H1 (cell line): ENCODE measurements around the gene CCDC148. TPM values are rescaled to one million over a fixed set of nuclear protein-coding genes. Genes with fewer than 3 reads are reported as not detected.

Source experiments
- CTCF ChIA-PET: fragments of 300-600 bp; sonication (Branson Sonifier 250); formaldehyde crosslinking; loops from one replicate; lab custom pipeline; 2021; ENCODE audit not compliant: partially characterized antibody; lab: Charles Lee
- POLR2A ChIA-PET: fragments of 300-600 bp; sonication (Branson Sonifier 250); formaldehyde crosslinking; loops from one replicate; lab custom pipeline; 2021; ENCODE audit warnings: inconsistent platforms; ENCODE audit not compliant: partially characterized antibody; lab: Charles Lee
- DNase-seq, 2 experiments: peaks; one replicate each; pipeline versions ENCODE4 v3.0.0 to v3.0.0-alpha.2; 2010 to 2022; ENCODE audit warnings: low spot score in 2 of 2, low read depth in 1 of 2, mixed read lengths in 1 of 2
- FAIRE-seq: peaks from 2 replicates; lab custom pipeline; 2011; peaks lifted over from hg19 to GRCh38; lab: Jason Lieb, UNC
- H2AFZ ChIP-seq: 2 replicates; pipeline ENCODE4 v1.8.1; 2012; ENCODE audit warnings: low read length, inconsistent platforms
- H2AK5ac ChIP-seq: 2 replicates; pipeline ENCODE4 v1.6.1; 2013; ENCODE audit warnings: low read depth, low read length
- H2BK120ac ChIP-seq: replicated peaks from 2 replicates; pipeline ENCODE3; 2013; ENCODE audit warnings: low read depth, low read length, inconsistent platforms
- H2BK12ac ChIP-seq: 2 replicates; pipeline ENCODE4 v1.6.1; 2013; ENCODE audit warnings: low read depth, low read length
- H2BK15ac ChIP-seq: 2 replicates; pipeline ENCODE4 v1.6.1; 2013; ENCODE audit warnings: low read length
- H2BK20ac ChIP-seq: 2 replicates; pipeline ENCODE4 v1.6.1; 2013; ENCODE audit warnings: low read length
- H2BK5ac ChIP-seq: 2 replicates; pipeline ENCODE4 v1.6.1; 2013; ENCODE audit warnings: low read depth, low read length
- H3K14ac ChIP-seq: 2 replicates; pipeline ENCODE4 v1.6.1; 2013; ENCODE audit warnings: inconsistent platforms; ENCODE audit not compliant: insufficient read length
- H3K18ac ChIP-seq: 2 replicates; pipeline ENCODE4 v1.6.1; 2013; ENCODE audit warnings: low read length; ENCODE audit errors: extremely low read depth
- H3K23ac ChIP-seq: 2 replicates; pipeline ENCODE4 v1.6.1; 2013; ENCODE audit warnings: inconsistent platforms; ENCODE audit not compliant: insufficient read length
- H3K23me2 ChIP-seq: 2 replicates; pipeline ENCODE4 v1.6.1; 2013; ENCODE audit warnings: low read depth, low read length
- H3K27ac ChIP-seq: 2 replicates; pipeline ENCODE4 v1.6.1; 2011; ENCODE audit warnings: low read depth, low read length, inconsistent platforms
- H3K27me3 ChIP-seq, 4 experiments: replicated peaks in 1 of 4; 1 replicate in 1 of 4; 2 replicates in 3 of 4; pipeline versions ENCODE4 v1.6.1 to v1.8.1; 2011 to 2013; ENCODE audit warnings: low read length in 3 of 4, mild to moderate bottlenecking in 3 of 4, inconsistent platforms in 2 of 4, mixed read lengths in 2 of 4, moderate library complexity in 1 of 4; ENCODE audit not compliant: control insufficient read depth in 3 of 4, insufficient read depth in 3 of 4; ENCODE audit errors: extremely low read depth in 1 of 4
- H3K36me3 ChIP-seq, 4 experiments: 2 replicates each; pipeline versions ENCODE4 v1.6.1 to v1.8.1; 2011 to 2013; ENCODE audit warnings: mild to moderate bottlenecking in 4 of 4, low read length in 3 of 4, moderate library complexity in 2 of 4, control low read depth in 1 of 4, inconsistent platforms in 1 of 4; ENCODE audit not compliant: insufficient read depth in 4 of 4, control insufficient read depth in 2 of 4
- H3K4ac ChIP-seq: replicated peaks from 2 replicates; pipeline ENCODE3; 2013; ENCODE audit warnings: low read length, low read depth, mixed read lengths, inconsistent platforms; ENCODE audit not compliant: insufficient read length
- H3K4me1 ChIP-seq, 4 experiments: replicated peaks in 1 of 4; 1 replicate in 1 of 4; 2 replicates in 3 of 4; pipeline versions ENCODE4 v1.6.1 to v1.8.1; 2011 to 2013; ENCODE audit warnings: low read length in 3 of 4, inconsistent platforms in 2 of 4, mixed read lengths in 1 of 4; ENCODE audit not compliant: insufficient read depth in 4 of 4, control insufficient read depth in 3 of 4
- H3K4me2 ChIP-seq, 2 experiments: 2 replicates each; pipeline versions ENCODE4 v1.6.1 to v1.8.1; 2011 to 2013; ENCODE audit warnings: low read depth in 2 of 2, low read length in 2 of 2, control low read depth in 1 of 2, inconsistent platforms in 1 of 2, mild to moderate bottlenecking in 1 of 2; ENCODE audit not compliant: insufficient read depth in 1 of 2
- H3K4me3 ChIP-seq, 4 experiments: fragments of 200-600, 300-600 bp in 1 of 4; sonication (generic), shearing (Covaris generic), sonication (Bioruptor Twin) in 1 of 4; 2 replicates each; pipeline versions ENCODE4 v1.5.1 to v1.8.1; 2011 to 2016; ENCODE audit warnings: low read length in 4 of 4, low read depth in 3 of 4, control low read depth in 2 of 4, inconsistent platforms in 2 of 4, mild to moderate bottlenecking in 2 of 4, mixed read lengths in 1 of 4, moderate library complexity in 1 of 4; ENCODE audit not compliant: insufficient read depth in 2 of 4; ENCODE audit errors: extremely low read depth in 1 of 4
- H3K56ac ChIP-seq: replicated peaks from 2 replicates; pipeline ENCODE3; 2013; ENCODE audit warnings: low read depth, mild to moderate bottlenecking, mixed read lengths, low read length, inconsistent platforms; ENCODE audit not compliant: insufficient read length
- H3K79me1 ChIP-seq: 2 replicates; pipeline ENCODE4 v1.6.1; 2013; ENCODE audit warnings: low read depth, low read length, control low read depth
- H3K79me2 ChIP-seq, 2 experiments: 2 replicates each; pipeline versions ENCODE4 v1.6.1 to v1.8.1; 2012 to 2013; ENCODE audit warnings: low read length in 2 of 2, mild to moderate bottlenecking in 2 of 2, inconsistent platforms in 1 of 2; ENCODE audit not compliant: insufficient read depth in 2 of 2, control insufficient read depth in 1 of 2
- H3K9ac ChIP-seq, 4 experiments: replicated peaks in 1 of 4; 1 replicate in 1 of 4; 2 replicates in 3 of 4; pipeline versions ENCODE4 v1.6.1 to v1.8.1; 2011 to 2013; ENCODE audit warnings: low read depth in 3 of 4, low read length in 3 of 4, control low read depth in 2 of 4, mild to moderate bottlenecking in 2 of 4, moderate library complexity in 2 of 4, inconsistent platforms in 1 of 4; ENCODE audit errors: extremely low read depth in 1 of 4
- H3K9me3 ChIP-seq, 2 experiments: 2 replicates each; pipeline versions ENCODE4 v1.6.1 to v1.8.1; 2012 to 2013; ENCODE audit warnings: mild to moderate bottlenecking in 2 of 2, moderate library complexity in 2 of 2, control low read depth in 1 of 2, inconsistent platforms in 1 of 2, low read depth in 1 of 2, low read length in 1 of 2, mixed read lengths in 1 of 2; ENCODE audit not compliant: insufficient read depth in 2 of 2
- H4K20me1 ChIP-seq, 2 experiments: replicated peaks in 1 of 2; 2 replicates each; pipeline versions ENCODE3 to v1.8.1; 2011 to 2013; ENCODE audit warnings: inconsistent platforms in 2 of 2, low read length in 2 of 2, mild to moderate bottlenecking in 1 of 2; ENCODE audit not compliant: insufficient read depth in 2 of 2, control insufficient read depth in 1 of 2
- H4K5ac ChIP-seq: 2 replicates; pipeline ENCODE4 v1.6.1; 2013; ENCODE audit warnings: low read length, low read depth, mixed read lengths, inconsistent platforms; ENCODE audit not compliant: insufficient read length
- H4K8ac ChIP-seq: 2 replicates; pipeline ENCODE4 v1.8.0; 2013; ENCODE audit warnings: mild to moderate bottlenecking, moderate library complexity, low read length, inconsistent platforms; ENCODE audit not compliant: insufficient read depth; ENCODE audit errors: extremely low read depth
- H4K91ac ChIP-seq: replicated peaks from 2 replicates; pipeline ENCODE3; 2013; ENCODE audit warnings: low read length, mixed read lengths, inconsistent platforms; ENCODE audit not compliant: insufficient read length
- ASH2L ChIP-seq: fragments of 200-600, 300-600 bp; sonication (generic); IDR thresholded peaks from one replicate; pipeline ENCODE4 v1.7.1; 2017; ENCODE audit warnings: low read length
- BACH1 ChIP-seq: IDR thresholded peaks from 2 replicates; pipeline ENCODE4 v1.6.1; 2012; ENCODE audit warnings: low read length, improper control_type of control experiment
- BRCA1 ChIP-seq: IDR thresholded peaks from 2 replicates; pipeline ENCODE4 v1.6.1; 2012; ENCODE audit warnings: low read depth, low read length, improper control_type of control experiment
- CBX5 ChIP-seq: fragments of 300-800, 300-1000 bp; sonication (generic); IDR thresholded peaks from 2 replicates; pipeline ENCODE4 v1.7.1; 2016; ENCODE audit warnings: antibody characterized with exemption, low read length, low read depth
- GABPA ChIP-seq: IDR thresholded peaks from 2 replicates; pipeline ENCODE4 v1.6.1; 2011; ENCODE audit warnings: mild to moderate bottlenecking, low read length, moderate library complexity, borderline replicate concordance; ENCODE audit not compliant: insufficient read depth
- KDM5A ChIP-seq: fragments of 200-600 bp; IDR thresholded peaks from 2 replicates; pipeline ENCODE4 v1.7.1; 2012; ENCODE audit warnings: mild to moderate bottlenecking, low read length, inconsistent platforms, mixed read lengths
- SIRT6 ChIP-seq: IDR thresholded peaks from one replicate; pipeline ENCODE4 v1.7.1; 2012; ENCODE audit warnings: low read length, inconsistent platforms
- SUZ12 ChIP-seq: fragments of 200-600 bp; sonication (generic); IDR thresholded peaks from 2 replicates; pipeline ENCODE4 v1.6.1; 2012; ENCODE audit warnings: mild to moderate bottlenecking, inconsistent platforms, low read length, moderate library complexity, mixed read lengths
- WGBS, 2 experiments: shearing (Covaris generic) in 1 of 2; methylation state at CpG; one replicate each; pipeline versions ENCODE4 v1.1.6 to v1.1.7; 2013 to 2015; ENCODE audit warnings: low lambda C conversion rate in 2 of 2, mixed read lengths in 2 of 2, inconsistent platforms in 1 of 2, low coverage in 1 of 2, missing lambda C conversion rate in 1 of 2; ENCODE audit not compliant: insufficient replicate concordance in 2 of 2, insufficient coverage in 1 of 2, insufficient read length in 1 of 2; ENCODE audit errors: extremely low coverage in 1 of 2, missing lambda C conversion rate in 1 of 2; 5-methylcytosine and 5-hydroxymethylcytosine counted together
- polyA plus RNA-seq, 7 experiments: library from polyadenylated mRNA; depleted of rRNA in 3 of 7; stranded (reverse) in 5 of 7; unstranded in 2 of 7; fragments of >200 nt in 5 of 7; fragments of 200-250 nt in 2 of 7; gene quantifications; 1 replicate in 5 of 7; 2 replicates in 1 of 7; 4 replicates in 1 of 7; pipeline versions ENCODE4 v1.2.1 to v1.2.3, GENCODE V29; 2011 to 2013; ENCODE audit warnings: missing spikeins in 2 of 7, mixed read lengths in 2 of 7
- total RNA-seq: library from RNA; stranded (reverse); fragmentation: NEBNext Ultra II Directional; extraction: Animal tissue kit (Norgen Biotek cat#: 25700); gene quantifications from 2 replicates; pipeline ENCODE4 v1.2.1, GENCODE V29; 2021

CCDC148 gene
- total and polyA plus RNA-seq, 2 of the 8 experiments (the other 6 are each of a cell fraction or from before 2014, with no cell fraction given) = 0.45 to 1.3 TPM

- Histone ChIP-seq H3K4ac (no peak overlapping the region), H4K20me1 (no peaks in the 10 kb centered on the region), H3K4me2 (no peak overlapping the region), H3K9ac (no peak overlapping the region), H3K36me3 (no peaks in the 10 kb centered on the region), H2BK5ac (no peak overlapping the region), H3K79me2 (no peaks in the 10 kb centered on the region), H4K8ac (no peak overlapping the region), H4K91ac (no peak overlapping the region), H2AK5ac (no peak overlapping the region), H4K5ac (no peak overlapping the region), H3K4me3 (no peak overlapping the region), H3K56ac (no peak overlapping the region), H3K14ac (no peak overlapping the region), H2AFZ (no peak overlapping the region), H3K18ac (no peak overlapping the region), H3K4me1 (no peaks in the 10 kb centered on the region), H3K23ac (no peak overlapping the region), H3K27me3 (no peaks in the 10 kb centered on the region), H2BK15ac (no peak overlapping the region), H3K27ac (no peak overlapping the region), H2BK12ac (no peak overlapping the region), H3K79me1 (no peaks in the 10 kb centered on the region)
- no peak for DNase-seq
- ChIA-PET CTCF (interaction anchor here (1.0 kb wide), 1 partner anchor 9 kb away, joined by 3 read pairs; no protein-coding TSS in a partner anchor), POLR2A (interaction anchor here (1.5 kb wide), 1 partner anchor 14 kb away, joined by 4 read pairs; no protein-coding TSS in a partner anchor)
- FAIRE-seq = no peak
- 86% methylated on average over 2 of the region's 2 CpGs; no CpG with 5 or more reads in 1 of the 2 experiments for WGBS, 2 experiments
- TF ChIP-seq SIRT6 (no peak), SUZ12 (no peak), ASH2L (no peak), BRCA1 (no peak), CBX5 (no peak), BACH1 (no peak), KDM5A (no peak), GABPA (no peak)
- TF ChIP-seq, all 59 proteins: peak for 0
- no peak overlapping the region for H2BK20ac ChIP-seq
- H3K9me3 ChIP-seq = no peaks in the 10 kb centered on the region
- H2BK120ac ChIP-seq = no peak overlapping the region
- H3K23me2 ChIP-seq = no peaks in the 10 kb centered on the region
Measured at GRCh38 chr2:158199928-158200650, 256.5 kb downstream of the CCDC148 start.
